AML-193 (cell line): ENCODE results near the gene FOXD4.
"Not testable (repeated sequence)": the region's sequence is repeated elsewhere in the genome, so short reads cannot be mapped to it uniquely, and the experiment has no call there.

Experiments
- DNase-seq, 2 experiments: peaks; one replicate each; lab custom pipeline; 2025; lab: John Stamatoyannopoulos, UW

FOXD4 gene

DNA sequence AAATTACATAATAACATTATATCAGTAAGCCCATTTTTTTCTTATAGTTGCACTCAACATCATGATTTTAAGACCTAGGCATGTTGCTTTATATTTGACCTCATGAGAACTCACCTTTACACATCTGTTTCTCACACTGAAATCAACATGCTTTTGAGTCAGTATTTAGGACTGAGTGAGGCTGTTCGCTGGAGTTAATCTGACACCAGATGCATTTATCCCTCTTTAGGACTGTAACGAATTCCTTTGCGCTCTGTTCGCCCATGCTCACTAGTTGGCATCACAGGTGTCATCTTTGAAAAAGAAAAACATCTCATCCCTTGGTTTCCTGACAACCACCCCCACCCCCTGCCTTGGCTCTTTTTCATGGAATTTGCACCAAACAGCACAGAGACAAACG is 24.3 kb downstream of the FOXD4 start:
- DNase-seq, result not testable (repeated sequence)

DNA sequence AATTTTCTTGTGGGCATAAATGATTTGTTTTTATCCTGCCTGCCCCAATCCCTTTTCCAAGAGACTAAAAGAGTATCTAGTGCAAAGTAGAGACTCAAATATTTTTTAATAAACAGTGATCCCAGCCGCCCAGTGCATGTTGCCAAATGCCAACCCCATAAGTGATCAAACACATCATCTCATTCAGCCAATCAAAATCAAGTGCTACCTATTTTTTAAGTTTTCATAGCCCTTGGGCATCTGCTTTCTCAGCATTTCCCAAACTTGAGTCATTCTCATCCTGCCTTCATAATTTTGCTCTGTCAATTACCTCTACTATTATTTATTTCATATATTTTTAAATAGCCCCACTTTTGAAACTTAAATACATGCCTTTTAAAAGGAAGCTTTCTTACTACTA is 27.4 kb downstream of the FOXD4 start:
- DNase-seq, result not testable (repeated sequence)

DNA sequence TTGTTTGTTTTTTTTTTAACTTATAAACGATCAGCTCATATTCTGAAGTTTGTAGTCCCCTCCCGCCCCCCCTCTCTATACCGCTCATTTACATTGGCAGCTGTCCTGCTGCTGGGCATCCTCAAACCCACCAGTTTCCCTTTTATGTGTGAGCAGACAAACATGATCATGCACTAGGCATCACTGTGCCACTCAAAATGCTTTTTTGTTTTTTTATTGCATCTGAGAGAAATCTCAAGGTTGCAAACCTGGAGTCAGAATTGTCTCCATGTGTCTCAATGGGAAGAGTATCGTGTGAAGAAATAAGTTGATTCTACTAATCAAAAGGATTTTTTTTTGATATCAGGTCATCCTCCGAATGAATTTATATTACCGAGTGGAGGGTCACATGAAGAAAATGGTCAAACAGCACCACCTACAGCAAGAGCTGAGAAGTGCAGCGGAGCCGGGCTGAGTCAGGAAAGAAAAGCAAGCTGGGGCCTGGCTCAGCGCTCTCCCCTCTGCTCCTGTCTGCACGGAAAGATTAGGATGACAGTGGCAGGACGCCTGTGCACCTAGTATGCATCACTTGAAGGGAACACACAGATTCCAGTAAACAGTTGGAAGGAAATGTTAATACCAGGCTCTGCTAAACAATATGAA is 29.7 kb downstream of the FOXD4 start:
- not testable (repeated sequence) for DNase-seq

DNA sequence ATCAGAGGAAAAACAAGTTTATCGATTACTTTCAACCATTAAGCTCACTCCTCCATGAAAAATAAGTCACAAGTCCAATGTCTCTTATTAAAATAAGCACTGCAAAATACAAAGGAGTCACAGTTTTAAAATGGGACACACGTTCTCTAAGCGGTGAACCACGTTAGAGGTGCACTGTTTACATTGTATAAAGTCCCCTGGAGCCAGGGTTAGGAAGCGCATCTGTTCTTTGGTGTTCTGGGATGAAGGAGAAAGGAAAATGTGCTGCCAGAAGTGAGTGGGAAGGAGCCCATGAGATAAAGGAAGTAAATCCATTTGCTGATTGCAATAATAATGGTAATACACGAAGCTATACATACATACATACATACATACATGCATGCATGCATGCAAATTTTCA is 30.4 kb downstream of the FOXD4 start:
- not testable (repeated sequence) for DNase-seq

DNA sequence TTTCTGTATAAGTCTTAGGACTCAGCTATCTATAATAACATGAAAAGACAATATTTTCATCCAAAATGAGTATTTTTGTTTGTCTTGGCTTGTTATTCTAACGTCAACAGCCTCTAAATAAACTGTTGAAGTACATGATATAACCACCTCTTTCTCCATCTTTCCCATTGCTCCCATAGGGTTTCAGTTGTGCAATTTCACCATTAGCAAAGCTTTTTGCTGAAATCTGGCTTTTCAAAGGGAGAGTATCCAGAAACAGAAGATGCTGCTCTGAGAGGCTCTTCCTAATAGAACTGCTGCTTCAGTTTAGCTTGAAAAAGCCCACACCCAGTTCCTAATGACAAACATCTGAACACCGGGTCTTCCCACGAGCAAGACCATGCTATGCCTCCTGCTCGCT is 31.1 kb downstream of the FOXD4 start:
- DNase-seq, result not testable (repeated sequence)

DNA sequence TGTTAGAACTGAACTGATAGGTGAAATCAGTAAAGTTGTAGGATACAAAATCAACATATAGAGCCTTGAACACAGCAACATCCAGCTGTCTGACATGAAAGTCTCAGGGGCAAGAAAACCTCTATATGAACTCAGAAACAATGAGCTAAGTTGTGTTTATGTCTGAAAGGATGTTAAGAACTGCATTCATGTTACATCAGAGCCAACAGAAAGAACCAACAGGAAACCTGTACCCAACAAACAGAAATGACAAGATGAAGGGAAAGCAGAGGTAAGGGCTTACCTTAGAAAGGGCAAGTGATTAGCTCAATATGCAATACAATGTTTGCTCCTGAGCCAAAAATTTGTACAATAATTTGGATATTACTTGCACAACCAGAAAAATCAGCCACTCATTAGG is 31.5 kb downstream of the FOXD4 start:
- DNase-seq, result not testable (repeated sequence)

DNA sequence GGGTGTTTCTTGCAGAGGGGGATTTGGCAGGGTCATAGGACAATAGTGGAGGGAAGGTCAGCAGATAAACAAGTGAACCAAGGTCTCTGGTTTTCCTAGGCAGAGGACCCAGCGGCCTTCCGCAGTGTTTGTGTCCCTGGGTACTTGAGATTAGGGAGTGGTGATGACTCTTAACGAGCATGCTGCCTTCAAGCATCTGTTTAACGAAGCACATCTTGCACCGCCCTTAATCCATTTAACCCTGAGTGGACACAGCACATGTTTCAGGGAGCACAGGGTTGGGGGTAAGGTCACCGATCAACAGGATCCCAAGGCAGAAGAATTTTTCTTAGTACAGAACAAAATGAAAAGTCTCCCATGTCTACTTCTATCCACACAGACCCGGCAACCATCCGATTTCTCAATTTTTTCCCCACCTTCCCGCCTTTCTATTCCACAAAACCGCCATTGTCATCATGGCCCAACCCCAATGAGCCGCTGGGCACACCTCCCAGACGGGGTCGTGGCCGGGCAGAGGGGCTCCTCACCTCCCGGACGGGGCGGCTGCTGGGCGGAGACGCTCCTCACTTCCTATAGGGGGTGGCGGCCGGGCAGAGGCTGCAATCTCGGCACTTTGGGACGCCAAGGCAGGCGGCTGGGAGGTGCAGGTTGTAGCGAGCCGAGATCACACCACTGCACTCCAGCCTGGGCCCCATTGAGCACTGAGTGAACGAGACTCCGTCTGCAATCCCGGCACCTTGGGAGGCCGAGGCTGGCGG is 35.1 kb downstream of the FOXD4 start:
- not testable (repeated sequence) for DNase-seq

DNA sequence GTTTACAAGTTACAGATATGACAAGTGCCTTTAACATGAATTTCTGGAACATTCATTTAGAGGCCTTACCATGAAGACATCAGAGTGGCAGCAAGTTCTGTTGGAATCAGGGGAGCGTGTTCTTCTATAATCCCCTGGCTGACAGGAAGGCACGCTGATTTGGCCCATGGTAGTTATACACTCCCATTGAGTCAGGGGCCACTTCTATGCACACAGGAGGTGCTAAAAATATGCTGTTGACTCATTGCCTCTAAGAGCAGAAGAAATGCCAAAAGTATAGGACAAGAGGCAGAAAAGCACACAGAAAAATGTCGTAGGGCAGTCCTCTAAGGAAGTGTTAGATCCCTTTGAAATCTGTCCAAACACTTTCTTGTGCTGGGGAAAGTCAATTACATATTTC is 39.9 kb downstream of the FOXD4 start:
- not testable (repeated sequence) for DNase-seq

DNA sequence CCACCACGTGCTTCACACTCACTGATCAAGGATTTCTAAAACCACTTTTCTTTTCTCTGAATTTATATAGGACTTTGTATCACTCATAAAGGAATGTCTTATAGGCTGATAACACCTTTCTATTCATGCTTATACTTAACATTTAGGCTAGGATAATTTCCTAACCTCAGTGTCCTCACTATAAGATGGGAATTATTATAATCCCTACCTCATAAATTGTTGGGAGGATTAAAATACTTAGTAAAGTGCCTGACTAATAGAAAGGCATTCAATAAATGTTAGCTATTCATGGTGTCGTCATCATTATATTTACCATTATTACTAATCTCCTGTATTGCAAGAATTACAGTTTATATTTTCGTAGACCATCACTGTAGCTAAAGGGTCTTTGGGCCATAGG is 41.8 kb downstream of the FOXD4 start:
- not testable (repeated sequence) for DNase-seq

DNA sequence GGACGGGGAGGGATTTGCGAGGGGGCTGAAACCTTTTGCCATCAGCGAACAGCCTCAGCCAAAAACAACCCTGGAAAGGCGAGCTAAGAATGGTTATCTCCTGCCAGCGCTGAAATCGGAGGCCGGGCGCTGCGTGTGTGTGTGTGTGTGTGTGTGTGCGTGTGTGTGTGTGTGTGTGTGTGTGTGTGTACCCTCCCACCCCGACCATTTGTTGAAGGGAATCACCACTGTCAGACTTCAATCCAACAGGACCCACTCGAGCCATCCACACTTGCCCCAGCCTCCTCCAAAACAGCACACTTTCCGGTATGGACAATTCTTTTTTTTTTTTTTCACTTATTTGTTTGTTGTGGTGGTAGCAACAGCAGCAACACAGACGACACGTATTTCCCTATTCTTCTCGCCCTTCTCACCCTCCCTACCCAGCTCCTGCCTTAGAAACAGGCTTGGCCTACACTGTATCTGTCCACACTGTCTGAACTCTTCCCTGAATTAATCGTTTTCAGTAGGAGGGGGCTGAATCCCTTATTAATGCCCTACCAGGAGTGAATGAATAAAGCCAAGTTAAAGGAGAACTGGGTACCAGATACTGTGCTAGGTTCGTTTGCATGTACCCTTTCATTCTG is 44.2 kb downstream of the FOXD4 start:
- not testable (repeated sequence) for DNase-seq

DNA sequence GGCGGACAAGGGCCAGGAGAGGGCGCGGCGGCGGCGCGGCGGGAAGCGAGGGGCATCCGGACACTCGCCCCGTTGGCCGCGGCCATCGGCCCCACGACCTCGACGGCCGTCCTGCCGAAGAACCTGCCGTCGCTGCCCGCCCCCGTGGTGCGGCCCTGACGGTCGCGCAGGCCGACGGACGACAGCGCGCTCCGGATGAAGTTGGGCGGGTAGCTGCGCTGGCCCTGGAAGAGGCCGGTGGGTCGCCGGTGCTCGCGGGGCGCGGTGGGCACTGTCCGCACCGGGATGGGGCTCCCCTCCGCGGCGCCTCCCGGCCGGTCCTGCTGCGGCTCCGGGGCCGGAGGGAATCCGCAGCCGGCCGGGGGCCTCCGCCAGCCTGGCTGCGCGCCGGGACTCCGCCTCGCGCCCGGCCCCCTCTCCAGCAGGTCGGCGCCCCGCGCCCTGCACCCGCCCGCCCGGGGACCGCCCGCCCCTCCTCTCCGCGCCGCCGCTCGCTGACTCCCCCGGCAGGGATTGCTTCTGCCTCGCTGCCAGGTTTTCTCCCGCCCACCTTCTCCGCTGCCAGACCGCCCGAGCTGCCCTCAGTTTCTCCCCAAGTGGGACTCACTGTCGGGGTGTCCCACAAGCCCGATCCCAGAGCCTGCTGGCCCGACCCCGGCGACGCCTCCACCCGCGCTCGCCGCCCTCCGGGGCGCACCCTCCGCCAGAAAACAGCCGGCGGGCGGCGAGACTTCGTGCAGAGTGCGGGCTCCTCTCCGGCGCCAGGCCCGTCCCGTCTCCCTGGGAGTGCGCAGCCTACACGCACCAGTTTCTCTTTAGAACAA is 44.9 kb downstream of the FOXD4 start:
- not testable (repeated sequence) for DNase-seq
